Testis (tissue), 2 donors: ENCODE data around the gene DHH.

ENCODE experiments used
- CTCF ChIP-seq, 3 experiments: fragments of 450-650 bp in 2 of 3; fragments of 200-600 bp in 1 of 3; sonication (generic) in 1 of 3; IDR thresholded peaks; one replicate each; pipeline ENCODE4 v1.5.1; 2016 to 2019; ENCODE audit warnings: antibody characterized with exemption in 3 of 3, mild to moderate bottlenecking in 2 of 3, moderate library complexity in 1 of 3
- POLR2A ChIP-seq: fragments of 450-650 bp; IDR thresholded peaks from one replicate; pipeline ENCODE4 v1.6.1; 2017; ENCODE audit warnings: antibody characterized with exemption, mild to moderate bottlenecking, moderate library complexity

GRCh38 chr12:49039421-49040363, 54.9 kb downstream of the DHH start:
- no peak for TF ChIP-seq CTCF (IDR thresholded peaks at IDR 0.05)
- no peak for TF ChIP-seq POLR2A
